Gastroesophageal sphincter (tissue), 4 donors: ENCODE measurements around the gene VMP1. TPM values are rescaled to one million over a fixed set of nuclear protein-coding genes. Genes with fewer than 3 reads are reported as not detected.
"Not testable (repeated sequence)": the region's sequence is repeated elsewhere in the genome, so short reads cannot be mapped to it uniquely, and the experiment has no call there.

Source experiments
- ATAC-seq: fragments of 150-250 bp; one replicate; pipeline ENCODE4 v1.9.1; 2016; ENCODE audit warnings: mild to moderate bottlenecking, moderate library complexity
- H3K27ac ChIP-seq, 4 donors: fragments of 200-600 bp; sonication (generic) in 3 of 4; 1 replicate in 3 of 4; 2 replicates in 1 of 4; pipeline ENCODE4 v1.5.1; 2016 to 2019
- H3K27me3 ChIP-seq: fragments of 200-600 bp; sonication (generic); one replicate; pipeline ENCODE4 v1.5.1; 2019
- H3K36me3 ChIP-seq, 2 donors: fragments of 200-600 bp; sonication (generic); one replicate each; pipeline ENCODE4 v1.5.1; 2019; ENCODE audit warnings: control low read depth in 1 of 2
- H3K4me1 ChIP-seq, 3 donors: fragments of 200-600 bp; sonication (generic); 1 replicate in 2 of 3; 2 replicates in 1 of 3; pipeline ENCODE4 v1.5.1; 2016 to 2019; ENCODE audit warnings: control low read depth in 2 of 3
- H3K4me3 ChIP-seq, 2 donors: fragments of 200-600 bp; sonication (generic); one replicate each; pipeline ENCODE4 v1.5.1; 2019; ENCODE audit warnings: mild to moderate bottlenecking in 1 of 2, moderate library complexity in 1 of 2
- H3K9me3 ChIP-seq, 3 donors: fragments of 200-600 bp; sonication (generic); one replicate each; pipeline ENCODE4 v1.5.1; 2017 to 2019; ENCODE audit warnings: control low read depth in 2 of 3
- EP300 ChIP-seq: sonication (generic); formaldehyde crosslinking; IDR thresholded peaks from one replicate; pipeline ENCODE4 v1.6.1; 2017; ENCODE audit warnings: antibody characterized with exemption, mild to moderate bottlenecking
- POLR2A ChIP-seq, 2 donors: fragments of 450-650 bp; IDR thresholded peaks; one replicate each; pipeline ENCODE4 v1.6.1; 2017; ENCODE audit warnings: antibody characterized with exemption in 2 of 2, mild to moderate bottlenecking in 2 of 2, moderate library complexity in 1 of 2
- POLR2AphosphoS5 ChIP-seq: sonication (generic); formaldehyde crosslinking; IDR thresholded peaks from one replicate; pipeline ENCODE4 v1.6.1; 2017; ENCODE audit warnings: antibody characterized with exemption
- WGBS, 2 donors: methylation state at CpG; one replicate each; pipeline ENCODE4 v1.1.5; 2018; ENCODE audit warnings: low coverage in 1 of 2; 5-methylcytosine and 5-hydroxymethylcytosine counted together
- total RNA-seq, 4 donors: library from RNA; depleted of rRNA; stranded (reverse); fragments of >200 nt; gene quantifications; one replicate each; pipeline ENCODE4 v1.1.0, GENCODE V29; 2016
- TF ChIP-seq, protein P1 (sequence below), 4 experiments: fragments of 200-600 bp in 2 of 4; fragments of 450-650 bp in 2 of 4; sonication (generic) in 1 of 4; IDR thresholded peaks; one replicate each; pipeline ENCODE4 v1.5.1; 2017 to 2019; ENCODE audit warnings: antibody characterized with exemption in 4 of 4, mild to moderate bottlenecking in 2 of 4, moderate library complexity in 2 of 4

The VMP1 gene
- total RNA-seq, 4 donors from 2014 or later: 50.8 to 175 (median 85.0) TPM

DNA sequence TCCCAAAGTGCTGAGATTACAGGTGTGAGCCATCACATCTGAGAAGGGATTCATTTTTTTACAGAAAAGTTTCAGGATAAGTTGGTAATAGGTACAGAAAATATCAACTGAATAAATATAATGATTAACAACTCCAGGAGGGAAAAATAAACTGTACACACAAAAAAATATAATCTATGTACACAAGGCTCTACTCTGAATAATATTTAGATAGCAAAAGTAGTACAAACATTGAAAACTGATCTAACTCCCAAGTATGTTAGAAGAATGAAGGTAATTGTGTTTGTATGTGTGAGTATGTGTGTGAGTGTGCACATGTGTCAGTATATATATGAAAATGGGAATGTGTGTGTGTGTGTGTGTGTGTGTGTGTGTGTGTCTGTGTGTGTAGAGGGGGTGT is 164.9 kb downstream of the VMP1 start:
- Histone ChIP-seq H3K4me1 (no peaks in the 10 kb centered on the region), H3K4me3 (no peak overlapping the region), H3K9me3 (no peaks in the 10 kb centered on the region), H3K36me3 (peaks cover 0 to 66% of the 10 kb centered on the region in 2 donors), H3K27ac (no peak overlapping the region), H3K27me3 (no peaks in the 10 kb centered on the region)
- no peak for ATAC-seq
- no peak for TF ChIP-seq POLR2AphosphoS5
- no peak for TF ChIP-seq POLR2A (IDR thresholded peaks at IDR 0.05)
- no peak for TF ChIP-seq EP300
- TF ChIP-seq, protein P1, sequence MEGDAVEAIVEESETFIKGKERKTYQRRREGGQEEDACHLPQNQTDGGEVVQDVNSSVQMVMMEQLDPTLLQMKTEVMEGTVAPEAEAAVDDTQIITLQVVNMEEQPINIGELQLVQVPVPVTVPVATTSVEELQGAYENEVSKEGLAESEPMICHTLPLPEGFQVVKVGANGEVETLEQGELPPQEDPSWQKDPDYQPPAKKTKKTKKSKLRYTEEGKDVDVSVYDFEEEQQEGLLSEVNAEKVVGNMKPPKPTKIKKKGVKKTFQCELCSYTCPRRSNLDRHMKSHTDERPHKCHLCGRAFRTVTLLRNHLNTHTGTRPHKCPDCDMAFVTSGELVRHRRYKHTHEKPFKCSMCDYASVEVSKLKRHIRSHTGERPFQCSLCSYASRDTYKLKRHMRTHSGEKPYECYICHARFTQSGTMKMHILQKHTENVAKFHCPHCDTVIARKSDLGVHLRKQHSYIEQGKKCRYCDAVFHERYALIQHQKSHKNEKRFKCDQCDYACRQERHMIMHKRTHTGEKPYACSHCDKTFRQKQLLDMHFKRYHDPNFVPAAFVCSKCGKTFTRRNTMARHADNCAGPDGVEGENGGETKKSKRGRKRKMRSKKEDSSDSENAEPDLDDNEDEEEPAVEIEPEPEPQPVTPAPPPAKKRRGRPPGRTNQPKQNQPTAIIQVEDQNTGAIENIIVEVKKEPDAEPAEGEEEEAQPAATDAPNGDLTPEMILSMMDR (IDR thresholded peaks at IDR 0.05): no peak

DNA sequence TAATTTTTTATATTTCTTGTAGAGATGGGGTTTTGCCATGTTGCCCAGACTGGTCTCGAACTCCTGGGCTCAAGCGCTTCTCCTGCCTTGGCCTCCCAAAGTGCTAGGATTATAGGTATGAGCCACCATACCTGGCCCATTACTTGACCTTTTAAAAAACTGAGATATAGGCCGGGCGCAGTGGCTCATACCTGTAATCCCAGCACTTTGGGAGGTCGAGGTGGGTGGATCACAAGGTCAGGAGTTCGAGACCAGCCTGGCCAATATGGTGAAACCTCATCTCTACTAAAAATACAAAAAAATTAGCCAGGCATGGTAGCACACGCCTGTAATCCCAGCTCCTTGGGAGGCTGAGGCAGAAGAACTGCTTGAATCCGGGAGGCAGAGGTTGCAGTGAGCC is 166.0 kb downstream of the VMP1 start:
- H3K27ac ChIP-seq, H3K9me3 ChIP-seq, H3K4me3 ChIP-seq, H3K27me3 ChIP-seq, ATAC-seq, H3K4me1 ChIP-seq: not testable (repeated sequence)
- 92 to 95% methylated on average over 2 to 4 of the region's 8 CpGs for WGBS, 2 donors
- H3K36me3 ChIP-seq: peaks cover 0 to 72% of the 10 kb centered on the region in 2 donors

GRCh38 chr17:59874376-59874775 is 166.9 kb downstream of the VMP1 start:
- Histone ChIP-seq H3K4me3 (no peak overlapping the region), H3K4me1 (no peaks in the 10 kb centered on the region), H3K27me3 (no peaks in the 10 kb centered on the region), H3K27ac (no peak overlapping the region), H3K9me3 (no peaks in the 10 kb centered on the region), H3K36me3 (peaks cover 0 to 82% of the 10 kb centered on the region in 2 donors)
- no peak for TF ChIP-seq EP300
- no peak for TF ChIP-seq POLR2AphosphoS5
- TF ChIP-seq, protein P1 (IDR thresholded peaks at IDR 0.05): no peak
- TF ChIP-seq POLR2A (IDR thresholded peaks at IDR 0.05): no peak
- no peak for ATAC-seq
- 67 to 94% methylated on average over 1 to 2 of the region's 2 CpGs for WGBS, 2 donors

GRCh38 chr17:59876107-59876506 is 168.7 kb downstream of the VMP1 start:
- Histone ChIP-seq H3K9me3 (no peaks in the 10 kb centered on the region), H3K27me3 (no peaks in the 10 kb centered on the region), H3K36me3 (peaks cover 0 to 99% of the 10 kb centered on the region in 2 donors), H3K4me1 (no peaks in the 10 kb centered on the region), H3K27ac (no peak overlapping the region), H3K4me3 (no peak overlapping the region)
- no peak for TF ChIP-seq POLR2A (IDR thresholded peaks at IDR 0.05)
- TF ChIP-seq, protein P1 (IDR thresholded peaks at IDR 0.05): no peak
- TF ChIP-seq POLR2AphosphoS5: no peak
- TF ChIP-seq EP300: no peak
- no peak for ATAC-seq
- 89 to 94% methylated on average over 2 to 3 of the region's 3 CpGs for WGBS, 2 donors

DNA sequence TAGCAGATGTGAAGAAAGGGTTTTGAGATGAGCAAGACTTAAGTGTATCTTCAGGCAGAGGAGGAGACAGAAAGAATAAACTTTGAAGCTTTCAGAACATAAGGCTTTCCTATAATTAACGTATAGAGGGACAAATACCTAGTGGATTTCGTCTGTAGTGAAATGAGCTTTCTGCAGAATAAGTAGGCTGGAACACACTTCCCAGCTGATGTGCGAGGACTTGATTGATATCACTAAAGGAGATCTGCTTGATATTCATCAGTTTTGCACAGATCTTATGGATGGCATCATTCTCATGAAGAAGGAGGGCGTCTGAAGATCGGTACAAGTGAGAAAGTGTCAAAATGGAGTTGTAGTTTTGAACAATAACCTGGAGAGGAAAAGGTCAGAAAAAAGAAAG is 170.5 kb downstream of the VMP1 start:
- no peak for TF ChIP-seq POLR2A (IDR thresholded peaks at IDR 0.05)
- no peak for TF ChIP-seq EP300
- no peak for TF ChIP-seq POLR2AphosphoS5
- TF ChIP-seq, protein P1 (IDR thresholded peaks at IDR 0.05): no peak
- no peaks in the 10 kb centered on the region for H3K27me3 ChIP-seq
- H3K4me3 ChIP-seq: no peak overlapping the region
- H3K36me3 ChIP-seq: peaks cover 0 to 100% of the 10 kb centered on the region in 2 donors
- 85% methylated on average over 5 of the region's 5 CpGs for WGBS, 2 donors
- H3K27ac ChIP-seq: no peak overlapping the region
- ATAC-seq: no peak
- no peaks in the 10 kb centered on the region for H3K9me3 ChIP-seq
- H3K4me1 ChIP-seq: no peaks in the 10 kb centered on the region

GRCh38 chr17:59878624-59879023 is 171.2 kb downstream of the VMP1 start:
- Histone ChIP-seq H3K27me3 (no peaks in the 10 kb centered on the region), H3K4me3 (no peak overlapping the region), H3K9me3 (no peaks in the 10 kb centered on the region), H3K27ac (no peak overlapping the region), H3K4me1 (no peaks in the 10 kb centered on the region), H3K36me3 (peaks cover 0 to 100% of the 10 kb centered on the region in 2 donors)
- 74 to 88% methylated on average over 3 of the region's 3 CpGs for WGBS, 2 donors
- ATAC-seq: no peak
- TF ChIP-seq POLR2AphosphoS5 (no peak), EP300 (no peak), POLR2A (IDR thresholded peaks at IDR 0.05) (no peak)
- TF ChIP-seq, protein P1 (IDR thresholded peaks at IDR 0.05): no peak
